DND-41 (cell line): ENCODE measurements around the gene APBB2.

Experiments
- ATAC-seq: fragments of 200-7000 bp; cut with Tn5 transposase; 3 replicates; pipeline ENCODE4 v1.9.1; 2021; ENCODE audit warnings: low read depth; ENCODE audit not compliant: insufficient read depth
- DNase-seq: peaks from one replicate; pipeline ENCODE4 v3.0.0-alpha.2; 2020
- H2AFZ ChIP-seq: 2 replicates; pipeline ENCODE4 v1.6.0; 2012; ENCODE audit warnings: low read depth, low read length
- H3K27ac ChIP-seq: 2 replicates; pipeline ENCODE4 v1.5.1; 2012; ENCODE audit warnings: low read length, inconsistent platforms
- H3K27me3 ChIP-seq: fragments of 200-600 bp; sonication (generic); 2 replicates; pipeline ENCODE4 v1.6.0; 2012; ENCODE audit warnings: low read length, mild to moderate bottlenecking, inconsistent platforms; ENCODE audit not compliant: insufficient read depth, poor library complexity
- H3K36me3 ChIP-seq: 2 replicates; pipeline ENCODE4 v1.5.1; 2012; ENCODE audit warnings: low read length, inconsistent platforms; ENCODE audit not compliant: insufficient read depth
- H3K4me1 ChIP-seq: 2 replicates; pipeline ENCODE4 v1.5.1; 2012; ENCODE audit warnings: mild to moderate bottlenecking, low read length; ENCODE audit not compliant: insufficient read depth
- H3K4me2 ChIP-seq: 2 replicates; pipeline ENCODE4 v1.6.0; 2012; ENCODE audit warnings: mild to moderate bottlenecking, moderate library complexity, low read length, inconsistent platforms; ENCODE audit not compliant: insufficient read depth
- H3K4me3 ChIP-seq, 2 experiments: fragments of 200-600 bp in 1 of 2; shearing (Covaris generic) in 1 of 2; 2 replicates each; pipeline ENCODE4 v1.5.1; 2012 to 2016; ENCODE audit warnings: inconsistent platforms in 2 of 2, low read length in 2 of 2, mild to moderate bottlenecking in 2 of 2, low read depth in 1 of 2, moderate library complexity in 1 of 2
- H3K79me2 ChIP-seq: 2 replicates; pipeline ENCODE4 v1.6.0; 2012; ENCODE audit warnings: low read length, inconsistent platforms; ENCODE audit not compliant: insufficient read depth
- H3K9ac ChIP-seq: 2 replicates; pipeline ENCODE4 v1.6.0; 2012; ENCODE audit warnings: low read depth, mild to moderate bottlenecking, inconsistent platforms, low read length, moderate library complexity
- H3K9me3 ChIP-seq: 2 replicates; pipeline ENCODE4 v1.5.1; 2012; ENCODE audit warnings: low read length, moderate library complexity, mild to moderate bottlenecking, inconsistent platforms; ENCODE audit not compliant: insufficient read depth, severe bottlenecking
- H4K20me1 ChIP-seq: 2 replicates; pipeline ENCODE4 v1.6.0; 2012; ENCODE audit warnings: low read length; ENCODE audit not compliant: insufficient read depth
- CTCF ChIP-seq: IDR thresholded peaks from 2 replicates; pipeline ENCODE4 v1.5.1; 2012; ENCODE audit warnings: borderline replicate concordance, low read length, moderate library complexity, mild to moderate bottlenecking; ENCODE audit not compliant: poor library complexity, severe bottlenecking; ENCODE audit errors: extremely low read depth
- EZH2 ChIP-seq: IDR thresholded peaks from 3 replicates; pipeline ENCODE4 v1.6.1; 2012; ENCODE audit warnings: borderline replicate concordance, low read depth, mild to moderate bottlenecking, moderate library complexity, low read length, inconsistent platforms; ENCODE audit not compliant: severe bottlenecking

Gene APBB2

GRCh38 chr4:41013746-41014145, 200.6 kb downstream of the APBB2 start:
- Histone ChIP-seq H3K27ac (no peak overlapping the region), H3K9me3 (no peaks in the 10 kb centered on the region), H3K4me3 (no peak overlapping the region), H3K27me3 (no peaks in the 10 kb centered on the region), H2AFZ (no peak overlapping the region), H3K4me1 (no peaks in the 10 kb centered on the region), H3K36me3 (no peaks in the 10 kb centered on the region), H3K4me2 (no peak overlapping the region), H3K9ac (no peak overlapping the region), H4K20me1 (no peaks in the 10 kb centered on the region), H3K79me2 (no peaks in the 10 kb centered on the region)
- DNase-seq, result no peak
- ATAC-seq, result no peak
- TF ChIP-seq EZH2, result no peak

GRCh38 chr4:41012911-41013310, 201.4 kb downstream of the APBB2 start:
- no peak overlapping the region for H3K9ac ChIP-seq
- H3K79me2 ChIP-seq, result no peaks in the 10 kb centered on the region
- no peaks in the 10 kb centered on the region for H3K4me1 ChIP-seq
- no peak for DNase-seq
- no peak overlapping the region for H3K27ac ChIP-seq
- no peak overlapping the region for H3K4me2 ChIP-seq
- no peak overlapping the region for H3K4me3 ChIP-seq
- no peak overlapping the region for H2AFZ ChIP-seq
- H3K36me3 ChIP-seq, result no peaks in the 10 kb centered on the region
- no peaks in the 10 kb centered on the region for H3K9me3 ChIP-seq
- no peak for ATAC-seq
- H3K27me3 ChIP-seq, result no peaks in the 10 kb centered on the region
- H4K20me1 ChIP-seq, result no peaks in the 10 kb centered on the region
- TF ChIP-seq CTCF (no peak), EZH2 (no peak)

DNA sequence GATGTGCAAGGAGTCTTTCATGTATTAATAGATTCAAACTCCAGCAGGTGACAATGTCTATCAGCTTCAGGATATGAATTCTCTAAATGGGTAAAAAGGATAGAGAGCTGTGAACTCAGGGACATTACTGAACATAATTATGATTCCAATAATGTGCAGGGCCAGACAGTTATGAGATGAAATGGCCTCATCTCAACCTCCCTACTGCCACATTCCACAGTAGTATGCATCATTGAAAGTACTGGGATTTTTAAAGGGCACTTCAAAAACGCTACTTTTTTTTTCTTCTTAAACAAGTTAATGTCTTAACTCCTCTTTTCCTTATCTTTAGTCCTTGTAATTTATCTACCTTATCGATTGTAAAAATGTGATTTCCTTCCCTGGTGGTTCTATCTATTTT, 202.0 kb downstream of the APBB2 start:
- Histone ChIP-seq H2AFZ (no peak overlapping the region), H3K4me2 (no peak overlapping the region), H3K9ac (no peak overlapping the region), H3K27ac (no peak overlapping the region), H4K20me1 (no peaks in the 10 kb centered on the region), H3K4me1 (no peaks in the 10 kb centered on the region), H3K79me2 (no peaks in the 10 kb centered on the region), H3K4me3 (no peak overlapping the region), H3K36me3 (no peaks in the 10 kb centered on the region), H3K27me3 (no peaks in the 10 kb centered on the region), H3K9me3 (no peaks in the 10 kb centered on the region)
- ATAC-seq (no peak), DNase-seq (no peak)
- TF ChIP-seq CTCF (no peak), EZH2 (no peak)

GRCh38 chr4:41009411-41009810, 204.9 kb downstream of the APBB2 start:
- no peak for DNase-seq
- H3K36me3 ChIP-seq, result no peaks in the 10 kb centered on the region
- no peak overlapping the region for H3K4me3 ChIP-seq
- no peaks in the 10 kb centered on the region for H3K9me3 ChIP-seq
- H3K27me3 ChIP-seq, result no peaks in the 10 kb centered on the region
- no peak overlapping the region for H3K9ac ChIP-seq
- no peak overlapping the region for H3K4me2 ChIP-seq
- no peak overlapping the region for H3K27ac ChIP-seq
- no peaks in the 10 kb centered on the region for H3K4me1 ChIP-seq
- TF ChIP-seq EZH2, result no peak
- no peak for TF ChIP-seq CTCF
- H2AFZ ChIP-seq, result no peak overlapping the region
- no peaks in the 10 kb centered on the region for H3K79me2 ChIP-seq
- no peaks in the 10 kb centered on the region for H4K20me1 ChIP-seq
- no peak for ATAC-seq
